PC-3 (cell line): ENCODE data around the gene KMT2A. TPM values are rescaled to one million over a fixed set of nuclear protein-coding genes. Genes with fewer than 3 reads are reported as not detected.

ENCODE experiments used
- ATAC-seq: fragments of 200-7000 bp; cut with Tn5 transposase; 2 replicates; pipeline ENCODE4 v1.9.1; 2020; ENCODE audit warnings: mild to moderate bottlenecking, moderate library complexity
- BruUV-seq: library from RNA; stranded (reverse); fragments of 400-500 nt; replicated peaks from 2 replicates; lab custom pipeline; 2021; lab: Mats Ljungman, UMichigan
- CTCF ChIA-PET: fragments of 300-600 bp; sonication (Branson Sonifier 250); formaldehyde crosslinking; loops from one replicate; lab custom pipeline; 2022; ENCODE audit warnings: antibody characterized with exemption; lab: Charles Lee
- POLR2A ChIA-PET: fragments of 300-600 bp; sonication (Branson Sonifier 250); formaldehyde crosslinking; loops from one replicate; lab custom pipeline; 2022; ENCODE audit warnings: antibody characterized with exemption; ENCODE audit not compliant: unreplicated experiment; lab: Charles Lee
- DNase-seq: peaks from one replicate; pipeline ENCODE4 v3.0.0-alpha.2; 2015
- H2AFZ ChIP-seq: fragments of 300-600 bp; sonication (generic); 2 replicates; pipeline ENCODE4 v1.6.0; 2016; ENCODE audit warnings: antibody characterized with exemption, low read length
- H3F3A ChIP-seq: fragments of 300-600 bp; sonication (generic); one replicate; pipeline ENCODE4 v1.6.0; 2017; ENCODE audit warnings: antibody characterized with exemption, low read length, control low read depth, mild to moderate bottlenecking; ENCODE audit not compliant: unreplicated experiment
- H3K27ac ChIP-seq: fragments of 300-600 bp; sonication (generic); 2 replicates; pipeline ENCODE4 v1.5.1; 2016; ENCODE audit warnings: mild to moderate bottlenecking, low read length
- H3K27me3 ChIP-seq: fragments of 300-600 bp; sonication (generic); 2 replicates; pipeline ENCODE4 v1.6.1; 2016; ENCODE audit warnings: low read length, mixed read lengths
- H3K36me3 ChIP-seq: fragments of 300-600 bp; sonication (generic); 2 replicates; pipeline ENCODE4 v1.6.1; 2016; ENCODE audit warnings: low read depth, mixed run types, low read length, mixed read lengths
- H3K4me1 ChIP-seq: fragments of 300-600 bp; sonication (generic); 2 replicates; pipeline ENCODE4 v1.5.1; 2016; ENCODE audit warnings: low read length; ENCODE audit not compliant: insufficient read depth
- H3K4me2 ChIP-seq: fragments of 300-600 bp; sonication (generic); 2 replicates; pipeline ENCODE4 v1.6.0; 2016; ENCODE audit warnings: low read length
- H3K4me3 ChIP-seq: fragments of 300-600 bp; sonication (generic); 2 replicates; pipeline ENCODE4 v1.5.1; 2016; ENCODE audit warnings: mild to moderate bottlenecking, low read length, mixed read lengths
- H3K79me2 ChIP-seq: fragments of 300-600 bp; sonication (generic); 2 replicates; pipeline ENCODE4 v1.6.1; 2017; ENCODE audit warnings: low read length, mixed read lengths
- H3K9ac ChIP-seq: fragments of 300-600 bp; sonication (generic); 2 replicates; pipeline ENCODE4 v1.6.0; 2016; ENCODE audit warnings: mild to moderate bottlenecking, low read length
- H3K9me2 ChIP-seq: fragments of 300-600 bp; sonication (generic); replicated peaks from 2 replicates; pipeline ENCODE4 v1.6.1; 2016; ENCODE audit warnings: mixed run types, low read length, mixed read lengths
- H3K9me3 ChIP-seq: fragments of 300-600 bp; sonication (generic); 2 replicates; pipeline ENCODE4 v1.6.1; 2016; ENCODE audit warnings: low read length, mixed read lengths
- H4K20me1 ChIP-seq: fragments of 300-600 bp; sonication (generic); 2 replicates; pipeline ENCODE4 v1.6.1; 2016; ENCODE audit warnings: low read length, mixed read lengths
- EZH2 ChIP-seq: fragments of 300-600 bp; sonication (generic); IDR thresholded peaks from one replicate; pipeline ENCODE4 v1.6.1; 2017; ENCODE audit warnings: antibody characterized with exemption, mild to moderate bottlenecking, low read length; ENCODE audit not compliant: unreplicated experiment
- EZH2phosphoT487 ChIP-seq: fragments of 300-600 bp; sonication (generic); IDR thresholded peaks from 2 replicates; pipeline ENCODE4 v1.6.1; 2018; ENCODE audit warnings: mild to moderate bottlenecking, antibody characterized with exemption, low read length, borderline replicate concordance
- intact Hi-C: fragments of 100-400 bp; cut with micrococcal nuclease; formaldehyde crosslinking; loops from 2 replicates; pipeline ENCODE4 v1.9.0; 2023
- total RNA-seq: library from RNA; depleted of rRNA; stranded (reverse); fragments of >200 nt; gene quantifications from 2 replicates; pipeline ENCODE4 v1.2.3, GENCODE V29; 2014
- TF ChIP-seq, protein P1 (sequence below): fragments of 300-600 bp; sonication (generic); conservative IDR thresholded peaks from 2 replicates; pipeline ENCODE4 v1.5.1; 2017; ENCODE audit warnings: antibody characterized with exemption, low read depth, mild to moderate bottlenecking, low read length

The KMT2A gene
- total RNA-seq, 1 experiment from 2014 or later, result 35.3 TPM

GRCh38 chr11:118514103-118514502, 77.8 kb downstream of the KMT2A start:
- no peak for DNase-seq
- Histone ChIP-seq H3K4me3 (no peak overlapping the region), H3K9me3 (no peaks in the 10 kb centered on the region), H3K4me1 (no peaks in the 10 kb centered on the region), H3K27me3 (no peaks in the 10 kb centered on the region), H3K9ac (no peak overlapping the region), H2AFZ (no peak overlapping the region), H3F3A (no peaks in the 10 kb centered on the region), H3K4me2 (no peak overlapping the region), H4K20me1 (no peaks in the 10 kb centered on the region), H3K79me2 (no peaks in the 10 kb centered on the region), H3K36me3 (peaks cover 63% of the 10 kb centered on the region), H3K27ac (no peak overlapping the region), H3K9me2 (no peaks in the 10 kb centered on the region)
- ChIA-PET POLR2A (no interaction called here), CTCF (no interaction called here)
- TF ChIP-seq EZH2phosphoT487 (no peak), EZH2 (no peak)
- TF ChIP-seq, protein P1, sequence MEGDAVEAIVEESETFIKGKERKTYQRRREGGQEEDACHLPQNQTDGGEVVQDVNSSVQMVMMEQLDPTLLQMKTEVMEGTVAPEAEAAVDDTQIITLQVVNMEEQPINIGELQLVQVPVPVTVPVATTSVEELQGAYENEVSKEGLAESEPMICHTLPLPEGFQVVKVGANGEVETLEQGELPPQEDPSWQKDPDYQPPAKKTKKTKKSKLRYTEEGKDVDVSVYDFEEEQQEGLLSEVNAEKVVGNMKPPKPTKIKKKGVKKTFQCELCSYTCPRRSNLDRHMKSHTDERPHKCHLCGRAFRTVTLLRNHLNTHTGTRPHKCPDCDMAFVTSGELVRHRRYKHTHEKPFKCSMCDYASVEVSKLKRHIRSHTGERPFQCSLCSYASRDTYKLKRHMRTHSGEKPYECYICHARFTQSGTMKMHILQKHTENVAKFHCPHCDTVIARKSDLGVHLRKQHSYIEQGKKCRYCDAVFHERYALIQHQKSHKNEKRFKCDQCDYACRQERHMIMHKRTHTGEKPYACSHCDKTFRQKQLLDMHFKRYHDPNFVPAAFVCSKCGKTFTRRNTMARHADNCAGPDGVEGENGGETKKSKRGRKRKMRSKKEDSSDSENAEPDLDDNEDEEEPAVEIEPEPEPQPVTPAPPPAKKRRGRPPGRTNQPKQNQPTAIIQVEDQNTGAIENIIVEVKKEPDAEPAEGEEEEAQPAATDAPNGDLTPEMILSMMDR, result no peak
- intact Hi-C loops, result no loop called here
- peak; percentile 67 for ATAC-seq
- BruUV-seq, result no TSS peak

DNA sequence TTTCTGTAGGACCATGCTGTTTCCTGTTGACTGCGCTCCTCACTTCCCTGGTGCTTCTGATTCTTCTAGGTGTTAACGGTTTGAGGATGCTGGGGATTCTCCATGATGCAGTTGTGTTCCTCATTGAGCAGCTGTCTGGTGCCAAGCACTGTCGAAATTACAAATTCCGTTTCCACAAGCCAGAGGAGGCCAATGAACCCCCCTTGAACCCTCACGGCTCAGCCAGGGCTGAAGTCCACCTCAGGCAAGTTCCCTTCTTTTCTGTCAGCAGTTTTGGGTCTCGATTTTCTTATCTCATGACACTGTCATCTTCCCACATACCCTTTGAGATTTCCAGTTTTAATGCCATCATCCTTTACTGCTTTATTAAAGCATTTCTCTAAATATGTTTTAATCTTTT, 83.3 kb downstream of the KMT2A start:
- ATAC-seq, result no peak
- TF ChIP-seq, protein P1, result no peak
- no peak for TF ChIP-seq EZH2
- TF ChIP-seq EZH2phosphoT487, result no peak
- Histone ChIP-seq H3K9me2 (no peaks in the 10 kb centered on the region), H3K4me3 (no peak overlapping the region), H3K27ac (no peak overlapping the region), H3K9ac (no peak overlapping the region), H3K4me1 (no peaks in the 10 kb centered on the region), H3K4me2 (no peak overlapping the region), H2AFZ (no peak overlapping the region), H4K20me1 (no peaks in the 10 kb centered on the region), H3K9me3 (no peaks in the 10 kb centered on the region), H3F3A (no peaks in the 10 kb centered on the region), H3K79me2 (no peaks in the 10 kb centered on the region), H3K36me3 (peaks cover 60% of the 10 kb centered on the region), H3K27me3 (no peaks in the 10 kb centered on the region)
- no TSS peak for BruUV-seq
- no peak for DNase-seq
- ChIA-PET CTCF (no interaction called here), POLR2A (interaction anchor here (0.6 kb wide), 1 partner anchor 289 kb away, joined by 5 read pairs; no protein-coding TSS in a partner anchor)
- intact Hi-C loops, result no loop called here

DNA sequence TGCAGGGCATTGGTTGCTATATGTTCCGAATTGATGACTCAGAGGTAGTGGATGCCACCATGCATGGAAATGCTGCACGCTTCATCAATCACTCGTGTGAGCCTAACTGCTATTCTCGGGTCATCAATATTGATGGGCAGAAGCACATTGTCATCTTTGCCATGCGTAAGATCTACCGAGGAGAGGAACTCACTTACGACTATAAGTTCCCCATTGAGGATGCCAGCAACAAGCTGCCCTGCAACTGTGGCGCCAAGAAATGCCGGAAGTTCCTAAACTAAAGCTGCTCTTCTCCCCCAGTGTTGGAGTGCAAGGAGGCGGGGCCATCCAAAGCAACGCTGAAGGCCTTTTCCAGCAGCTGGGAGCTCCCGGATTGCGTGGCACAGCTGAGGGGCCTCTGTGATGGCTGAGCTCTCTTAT, 85.6 kb downstream of the KMT2A start:
- H3K4me1 ChIP-seq, result no peaks in the 10 kb centered on the region
- no peaks in the 10 kb centered on the region for H3K27me3 ChIP-seq
- peaks cover 43% of the 10 kb centered on the region for H3K36me3 ChIP-seq
- H3K9me3 ChIP-seq, result no peaks in the 10 kb centered on the region
- BruUV-seq, result TSS peak; percentile 3
- no peak overlapping the region for H3K27ac ChIP-seq
- no peak for DNase-seq
- no peak overlapping the region for H3K4me2 ChIP-seq
- intact Hi-C loops, result no loop called here
- H2AFZ ChIP-seq, result no peak overlapping the region
- no peak for TF ChIP-seq EZH2phosphoT487
- TF ChIP-seq, protein P1, result no peak
- no peak for TF ChIP-seq EZH2
- H3F3A ChIP-seq, result no peaks in the 10 kb centered on the region
- no peaks in the 10 kb centered on the region for H3K79me2 ChIP-seq
- H3K9ac ChIP-seq, result no peak overlapping the region
- H3K9me2 ChIP-seq, result no peaks in the 10 kb centered on the region
- no peaks in the 10 kb centered on the region for H4K20me1 ChIP-seq
- ChIA-PET POLR2A (no interaction called here), CTCF (no interaction called here)
- no peak for ATAC-seq
- no peak overlapping the region for H3K4me3 ChIP-seq
